ENCODE data around the gene CHD1. TPM values are rescaled to one million over a fixed set of nuclear protein-coding genes. Genes with fewer than 3 reads are reported as not detected.
"Not testable (repeated sequence)": the region's sequence is repeated elsewhere in the genome, so short reads cannot be mapped to it uniquely, and the experiment has no call there.

CHD1 gene
- total RNA-seq, 4 donors from 2014 or later: 43.5 to 120 (median 69.5) TPM

- H3K36me3 ChIP-seq: no peaks in the 10 kb centered on the region
- H3K4me1 ChIP-seq: no peaks in the 10 kb centered on the region
Observed at GRCh38 chr5:98961665-98962344, 33.0 kb upstream of the CHD1 start.

GRCh38 chr5:98957307-98957706 is 28.5 kb upstream of the CHD1 start:
- no peak for TF ChIP-seq CTCF (IDR thresholded peaks at IDR 0.05)
- TF ChIP-seq POLR2A (IDR thresholded peaks at IDR 0.05): no peak
- H3K36me3 ChIP-seq: no peaks in the 10 kb centered on the region
- no peaks in the 10 kb centered on the region for H3K9me3 ChIP-seq
- no peaks in the 10 kb centered on the region for H3K4me1 ChIP-seq
- DNase-seq: no peak
- no peak overlapping the region for H3K27ac ChIP-seq
- H3K27me3 ChIP-seq: no peaks in the 10 kb centered on the region
- H3K4me3 ChIP-seq: no peak overlapping the region

More at GRCh38 chr5:98961665-98962344, 33.0 kb upstream of the CHD1 start:
- H3K4me3 ChIP-seq: no peak overlapping the region
- no peak overlapping the region for H3K27ac ChIP-seq
- TF ChIP-seq CTCF (IDR thresholded peaks at IDR 0.05) (no peak), POLR2A (IDR thresholded peaks at IDR 0.05) (no peak)
- DNase-seq: no peak
- H3K27me3 ChIP-seq: no peaks in the 10 kb centered on the region
- H3K9me3 ChIP-seq: no peaks in the 10 kb centered on the region

- H3K4me3 ChIP-seq, H3K27ac ChIP-seq, H3K36me3 ChIP-seq, DNase-seq, H3K27me3 ChIP-seq, H3K4me1 ChIP-seq, H3K9me3 ChIP-seq: not testable (repeated sequence)
Observed at GRCh38 chr5:98955888-98956287, 27.1 kb upstream of the CHD1 start.

GRCh38 chr5:98955471-98955870 is 26.7 kb upstream of the CHD1 start:
- not testable (repeated sequence) for H3K4me3 ChIP-seq, DNase-seq, H3K27ac ChIP-seq, H3K36me3 ChIP-seq, H3K27me3 ChIP-seq, H3K4me1 ChIP-seq, H3K9me3 ChIP-seq

- Histone ChIP-seq H3K27ac (no peak overlapping the region), H3K36me3 (no peaks in the 10 kb centered on the region), H3K4me3 (no peak overlapping the region), H3K27me3 (no peaks in the 10 kb centered on the region), H3K9me3 (no peaks in the 10 kb centered on the region), H3K4me1 (no peaks in the 10 kb centered on the region)
- no peak for DNase-seq
- no peak for TF ChIP-seq CTCF (IDR thresholded peaks at IDR 0.05)
- TF ChIP-seq POLR2A (IDR thresholded peaks at IDR 0.05): no peak
Observed at GRCh38 chr5:98954392-98955028, 25.7 kb upstream of the CHD1 start.

- Histone ChIP-seq H3K27me3 (no peaks in the 10 kb centered on the region), H3K27ac (no peak overlapping the region), H3K9me3 (no peaks in the 10 kb centered on the region), H3K4me1 (peaks cover 0 to 4% (median 0%) of the 10 kb centered on the region in 4 donors), H3K4me3 (no peak overlapping the region), H3K36me3 (no peaks in the 10 kb centered on the region)
- TF ChIP-seq CTCF (IDR thresholded peaks at IDR 0.05): no peak
- no peak for TF ChIP-seq POLR2A (IDR thresholded peaks at IDR 0.05)
- DNase-seq: no peak
Observed at GRCh38 chr5:98942847-98943246, 14.0 kb upstream of the CHD1 start.

Measured in Peyer's patch (tissue), 4 donors.